K562 (cell line): ENCODE measurements around the gene ZNF575. TPM values are rescaled to one million over a fixed set of nuclear protein-coding genes. Genes with fewer than 3 reads are reported as not detected.

Experiments
- polyA plus RNA-seq, 8 experiments: library from polyadenylated mRNA; depleted of rRNA in 4 of 8; stranded (reverse) in 5 of 8; unstranded in 3 of 8; fragments of >200 nt; fragmentation: Nextera tagmentation in 2 of 8; fragmentation: Illumina TruSeq in 1 of 8; extraction: Ambion mirVana in 2 of 8; extraction: Trizol in 1 of 8; gene quantifications; 2 replicates each; pipeline versions ENCODE4 v1.2.1 to v1.2.3, GENCODE V29; 2011 to 2014; ENCODE audit warnings: inconsistent platforms in 1 of 8, missing spikeins in 1 of 8
- total RNA-seq, 7 experiments: library from RNA; depleted of rRNA in 6 of 7; stranded (reverse); fragments of >200 nt in 6 of 7; fragmentation: Illumina TruSeq in 2 of 7; extraction: Trizol in 2 of 7; gene quantifications; 2 replicates each; pipeline versions ENCODE4 v1.2.1 to v1.2.3, GENCODE V29; 2011 to 2021; ENCODE audit warnings: low replicate concordance in 1 of 7
- TF ChIP-seq, protein P1 (sequence below), 2 experiments: fragments of 450-650 bp in 1 of 2; sonication (generic) in 1 of 2; formaldehyde crosslinking in 1 of 2; IDR thresholded peaks; 2 replicates each; pipeline versions ENCODE4 v1.7.1 to v1.9.0; 2016 to 2022; ENCODE audit warnings: inconsistent platforms in 1 of 2, mild to moderate bottlenecking in 1 of 2, missing genetic modification reagents in 1 of 2
- TF ChIP-seq, protein P2 (sequence below): conservative IDR thresholded peaks from 2 replicates; pipeline ENCODE4 v1.6.1; 2011; ENCODE audit warnings: low read depth, mild to moderate bottlenecking, low read length; ENCODE audit not compliant: control insufficient read depth

The ZNF575 gene
- total and polyA plus RNA-seq, 9 of the 15 experiments (the other 6 are each of a cell fraction or from before 2014, with no cell fraction given) = 0.20 to 0.98 (median 0.32) TPM; not detected in 6

DNA sequence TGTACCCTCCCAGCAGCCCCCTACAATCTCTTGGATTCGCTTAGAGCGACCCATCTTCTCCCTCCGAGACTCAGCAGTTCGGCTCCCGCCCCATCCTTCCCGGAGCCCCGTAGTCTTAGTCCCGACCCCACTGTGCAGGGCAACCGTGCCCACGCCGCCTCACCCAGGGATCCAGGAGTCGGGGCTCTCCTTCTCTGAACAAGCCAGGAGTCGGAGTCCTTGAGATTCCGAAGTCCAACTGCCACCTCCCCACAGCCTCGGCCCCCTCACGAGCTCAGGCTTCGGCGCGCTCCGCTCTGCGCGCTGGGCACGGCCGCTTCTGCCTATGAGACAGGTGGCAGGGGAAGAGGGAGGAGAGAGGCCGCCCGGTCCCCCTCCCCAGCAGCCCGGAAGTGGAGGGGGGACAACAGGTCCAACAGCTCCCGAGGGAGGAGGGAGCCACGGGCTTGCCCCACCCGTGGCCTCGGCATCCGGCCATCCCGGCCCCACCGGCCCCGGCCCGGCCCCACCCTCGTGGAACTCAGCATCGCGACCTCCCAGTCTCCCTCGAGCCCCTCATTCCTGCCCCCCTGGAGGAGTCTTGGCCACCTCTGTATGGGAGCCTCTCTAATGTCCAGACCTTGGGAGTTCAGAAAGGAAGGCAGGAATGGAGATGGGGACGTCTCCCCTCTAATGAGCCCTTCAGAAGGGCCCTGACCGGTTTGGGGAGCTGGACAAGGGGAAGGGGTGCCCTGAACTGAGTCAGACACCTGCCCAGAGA, 28.4 kb upstream of the ZNF575 start, which contains the start of gene PHLDB3 (continued):
- TF ChIP-seq, protein P1, sequence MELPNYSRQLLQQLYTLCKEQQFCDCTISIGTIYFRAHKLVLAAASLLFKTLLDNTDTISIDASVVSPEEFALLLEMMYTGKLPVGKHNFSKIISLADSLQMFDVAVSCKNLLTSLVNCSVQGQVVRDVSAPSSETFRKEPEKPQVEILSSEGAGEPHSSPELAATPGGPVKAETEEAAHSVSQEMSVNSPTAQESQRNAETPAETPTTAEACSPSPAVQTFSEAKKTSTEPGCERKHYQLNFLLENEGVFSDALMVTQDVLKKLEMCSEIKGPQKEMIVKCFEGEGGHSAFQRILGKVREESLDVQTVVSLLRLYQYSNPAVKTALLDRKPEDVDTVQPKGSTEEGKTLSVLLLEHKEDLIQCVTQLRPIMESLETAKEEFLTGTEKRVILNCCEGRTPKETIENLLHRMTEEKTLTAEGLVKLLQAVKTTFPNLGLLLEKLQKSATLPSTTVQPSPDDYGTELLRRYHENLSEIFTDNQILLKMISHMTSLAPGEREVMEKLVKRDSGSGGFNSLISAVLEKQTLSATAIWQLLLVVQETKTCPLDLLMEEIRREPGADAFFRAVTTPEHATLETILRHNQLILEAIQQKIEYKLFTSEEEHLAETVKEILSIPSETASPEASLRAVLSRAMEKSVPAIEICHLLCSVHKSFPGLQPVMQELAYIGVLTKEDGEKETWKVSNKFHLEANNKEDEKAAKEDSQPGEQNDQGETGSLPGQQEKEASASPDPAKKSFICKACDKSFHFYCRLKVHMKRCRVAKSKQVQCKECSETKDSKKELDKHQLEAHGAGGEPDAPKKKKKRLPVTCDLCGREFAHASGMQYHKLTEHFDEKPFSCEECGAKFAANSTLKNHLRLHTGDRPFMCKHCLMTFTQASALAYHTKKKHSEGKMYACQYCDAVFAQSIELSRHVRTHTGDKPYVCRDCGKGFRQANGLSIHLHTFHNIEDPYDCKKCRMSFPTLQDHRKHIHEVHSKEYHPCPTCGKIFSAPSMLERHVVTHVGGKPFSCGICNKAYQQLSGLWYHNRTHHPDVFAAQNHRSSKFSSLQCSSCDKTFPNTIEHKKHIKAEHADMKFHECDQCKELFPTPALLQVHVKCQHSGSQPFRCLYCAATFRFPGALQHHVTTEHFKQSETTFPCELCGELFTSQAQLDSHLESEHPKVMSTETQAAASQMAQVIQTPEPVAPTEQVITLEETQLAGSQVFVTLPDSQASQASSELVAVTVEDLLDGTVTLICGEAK (IDR thresholded peaks at IDR 0.05) = peak; percentile 55
- TF ChIP-seq, protein P1 (CRISPR knock-in tag; IDR thresholded peaks at IDR 0.05) = no peak
- TF ChIP-seq, protein P2, sequence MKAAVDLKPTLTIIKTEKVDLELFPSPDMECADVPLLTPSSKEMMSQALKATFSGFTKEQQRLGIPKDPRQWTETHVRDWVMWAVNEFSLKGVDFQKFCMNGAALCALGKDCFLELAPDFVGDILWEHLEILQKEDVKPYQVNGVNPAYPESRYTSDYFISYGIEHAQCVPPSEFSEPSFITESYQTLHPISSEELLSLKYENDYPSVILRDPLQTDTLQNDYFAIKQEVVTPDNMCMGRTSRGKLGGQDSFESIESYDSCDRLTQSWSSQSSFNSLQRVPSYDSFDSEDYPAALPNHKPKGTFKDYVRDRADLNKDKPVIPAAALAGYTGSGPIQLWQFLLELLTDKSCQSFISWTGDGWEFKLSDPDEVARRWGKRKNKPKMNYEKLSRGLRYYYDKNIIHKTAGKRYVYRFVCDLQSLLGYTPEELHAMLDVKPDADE = 0 out of 2 replicates have a peak, but pooled peaks have one; percentile 6
- TF ChIP-seq, all 486 proteins: peak for 15
